Measurements from ENCODE around the gene ARHGEF7.

GRCh38 chr13:111232191-111232590 lies 117.1 kb downstream of the ARHGEF7 start:
- TF ChIP-seq CTCF (IDR thresholded peaks at IDR 0.05) = no peak
- no peak for TF ChIP-seq POLR2A (IDR thresholded peaks at IDR 0.05)

Data from thyroid gland (tissue), 4 donors.